ENCODE data around the gene CEACAM16.

CEACAM16 gene

DNA sequence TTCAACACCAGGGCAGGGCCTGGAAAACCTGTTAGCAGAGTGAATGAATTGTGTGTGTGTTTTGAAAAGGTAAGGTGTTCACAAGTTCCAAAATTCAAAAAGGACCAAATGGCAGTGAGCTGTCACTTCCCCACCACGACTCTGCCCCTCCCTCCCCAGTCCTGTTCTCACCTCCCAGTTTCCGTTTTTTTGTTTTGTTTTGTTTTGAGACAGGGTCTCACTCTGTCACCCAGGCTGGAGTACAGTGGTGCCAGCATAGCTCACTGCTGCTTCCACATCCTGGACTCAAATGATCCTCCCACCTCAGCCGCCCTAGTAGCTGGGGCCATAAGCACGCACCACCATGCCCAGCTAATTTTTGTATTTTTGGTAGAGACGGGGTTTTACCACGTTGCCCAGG lies 29.2 kb downstream of the CEACAM16 start:
- TF ChIP-seq, protein P1, sequence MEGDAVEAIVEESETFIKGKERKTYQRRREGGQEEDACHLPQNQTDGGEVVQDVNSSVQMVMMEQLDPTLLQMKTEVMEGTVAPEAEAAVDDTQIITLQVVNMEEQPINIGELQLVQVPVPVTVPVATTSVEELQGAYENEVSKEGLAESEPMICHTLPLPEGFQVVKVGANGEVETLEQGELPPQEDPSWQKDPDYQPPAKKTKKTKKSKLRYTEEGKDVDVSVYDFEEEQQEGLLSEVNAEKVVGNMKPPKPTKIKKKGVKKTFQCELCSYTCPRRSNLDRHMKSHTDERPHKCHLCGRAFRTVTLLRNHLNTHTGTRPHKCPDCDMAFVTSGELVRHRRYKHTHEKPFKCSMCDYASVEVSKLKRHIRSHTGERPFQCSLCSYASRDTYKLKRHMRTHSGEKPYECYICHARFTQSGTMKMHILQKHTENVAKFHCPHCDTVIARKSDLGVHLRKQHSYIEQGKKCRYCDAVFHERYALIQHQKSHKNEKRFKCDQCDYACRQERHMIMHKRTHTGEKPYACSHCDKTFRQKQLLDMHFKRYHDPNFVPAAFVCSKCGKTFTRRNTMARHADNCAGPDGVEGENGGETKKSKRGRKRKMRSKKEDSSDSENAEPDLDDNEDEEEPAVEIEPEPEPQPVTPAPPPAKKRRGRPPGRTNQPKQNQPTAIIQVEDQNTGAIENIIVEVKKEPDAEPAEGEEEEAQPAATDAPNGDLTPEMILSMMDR (IDR thresholded peaks at IDR 0.05), result no peak

DNA sequence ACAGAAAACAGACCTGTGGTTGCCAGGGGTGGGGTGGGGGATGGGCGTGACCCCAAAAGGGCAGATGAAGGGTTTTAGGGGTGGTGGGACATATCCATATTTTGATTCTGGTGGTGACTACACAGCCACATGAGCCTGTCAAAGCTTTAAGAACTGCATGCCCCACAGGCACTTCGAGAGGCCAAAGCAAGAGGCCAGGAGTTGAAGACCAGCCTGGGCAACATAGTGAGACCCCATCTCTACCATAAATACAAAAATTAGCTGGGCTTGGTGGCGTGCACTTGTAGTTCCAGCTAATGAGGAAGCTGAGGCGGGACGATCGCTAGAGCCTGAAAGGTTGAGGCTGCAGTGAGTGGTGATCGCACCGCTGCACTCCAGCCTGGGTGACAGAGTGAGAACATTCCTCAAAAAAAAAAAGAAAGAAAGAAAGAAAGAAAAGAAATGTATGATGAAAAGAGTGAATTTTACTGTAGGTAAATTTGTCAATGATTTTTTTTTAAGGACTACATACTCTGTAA lies 30.6 kb downstream of the CEACAM16 start:
- TF ChIP-seq, protein P1 (IDR thresholded peaks at IDR 0.05), result no peak

DNA sequence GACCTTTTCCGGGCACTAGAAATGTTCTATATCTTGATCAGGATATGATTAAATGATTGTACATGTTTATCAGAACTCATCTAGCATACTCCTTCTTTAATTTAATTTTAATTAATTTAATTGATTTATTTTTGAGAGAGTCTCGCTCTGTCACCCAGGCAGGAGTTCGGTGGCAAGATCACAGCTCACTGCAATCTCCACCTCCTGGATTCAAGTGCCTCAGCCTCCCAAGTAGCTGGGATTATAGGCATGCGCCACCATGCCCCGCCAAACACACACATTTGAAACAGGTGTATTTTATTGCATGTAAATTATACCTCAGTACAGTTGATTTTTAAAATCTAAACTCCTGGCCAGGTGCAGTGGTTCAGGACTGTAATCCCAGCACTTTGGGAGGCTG lies 32.1 kb downstream of the CEACAM16 start:
- TF ChIP-seq, protein P1 (IDR thresholded peaks at IDR 0.05), result no peak

DNA sequence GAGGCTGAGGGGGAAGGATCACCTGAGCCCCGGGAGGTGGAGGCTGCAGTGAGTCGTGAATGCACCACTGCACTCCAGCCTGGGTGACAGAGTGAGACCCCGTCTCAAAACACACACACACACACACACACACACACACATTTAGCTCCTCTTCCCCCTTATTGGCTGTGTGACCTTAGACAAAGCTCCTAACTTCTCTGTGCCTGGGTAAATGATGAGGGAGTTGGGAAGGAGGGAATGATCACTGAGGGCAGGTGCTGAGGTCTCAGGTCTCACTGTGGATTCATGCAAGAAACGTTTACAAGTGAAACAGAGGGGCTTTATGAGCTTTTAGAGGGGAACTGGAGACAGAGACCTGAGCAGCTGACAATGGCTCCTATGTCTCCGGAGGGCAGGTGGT lies 32.7 kb downstream of the CEACAM16 start:
- TF ChIP-seq, protein P1 (IDR thresholded peaks at IDR 0.05), result no peak

DNA sequence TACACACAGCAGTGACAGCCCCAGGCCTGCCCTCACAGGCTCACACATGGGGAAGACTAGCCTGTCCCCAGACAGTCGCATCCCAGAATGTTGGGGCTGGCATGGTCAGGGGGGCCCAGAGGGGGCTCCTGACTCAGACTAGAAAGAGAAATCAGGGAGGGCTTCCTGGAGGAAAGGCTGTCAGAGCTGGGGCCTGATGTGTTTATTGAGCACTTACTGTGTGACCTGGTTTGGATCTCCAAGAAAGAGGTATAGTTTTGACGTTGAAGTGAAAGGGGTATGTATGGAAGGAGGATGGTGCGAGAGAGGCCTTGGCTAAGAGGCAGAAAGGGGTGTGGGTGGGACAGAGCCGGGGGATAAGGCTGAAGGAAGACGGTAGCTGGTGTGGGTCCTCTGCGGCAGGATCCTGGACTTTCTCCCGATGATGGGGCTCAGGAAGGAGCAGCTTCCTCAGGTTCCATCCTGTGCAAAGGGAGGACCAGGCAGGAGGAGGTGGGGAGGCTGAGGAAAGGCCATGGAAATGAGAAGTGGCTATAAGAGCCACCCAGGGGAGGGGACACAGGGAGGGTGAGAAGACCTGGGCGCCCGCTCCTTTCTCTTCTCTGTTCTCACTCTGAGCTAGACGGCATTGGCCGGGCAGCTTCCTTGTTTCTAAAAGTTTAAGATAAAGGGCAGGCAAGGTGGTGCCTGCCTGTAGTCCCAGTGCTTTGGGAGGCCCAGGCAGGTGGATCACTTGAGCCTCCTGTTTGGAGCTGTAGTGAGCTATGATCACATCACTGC lies 33.5 kb downstream of the CEACAM16 start:
- TF ChIP-seq, protein P1 (IDR thresholded peaks at IDR 0.05), result no peak

DNA sequence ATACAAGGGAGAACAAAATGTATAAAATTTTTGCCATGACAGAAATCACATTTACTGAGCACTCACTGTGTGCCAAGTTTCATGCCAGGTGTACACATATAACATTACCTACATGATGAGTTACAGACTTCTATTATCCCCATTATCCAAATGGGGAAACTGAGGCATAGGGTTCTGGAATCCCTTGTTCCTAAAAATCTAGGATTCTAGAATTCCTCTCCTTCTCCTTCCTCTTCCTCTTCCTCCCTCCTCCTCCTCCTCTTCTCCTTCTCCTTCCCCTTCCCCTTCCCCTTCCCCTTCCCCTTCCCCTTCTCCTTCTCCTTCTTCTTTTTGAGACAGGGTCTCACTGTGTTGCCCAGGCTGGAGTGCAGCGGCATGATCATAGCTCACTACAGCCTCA lies 35.4 kb downstream of the CEACAM16 start:
- TF ChIP-seq, protein P1 (IDR thresholded peaks at IDR 0.05), result no peak

DNA sequence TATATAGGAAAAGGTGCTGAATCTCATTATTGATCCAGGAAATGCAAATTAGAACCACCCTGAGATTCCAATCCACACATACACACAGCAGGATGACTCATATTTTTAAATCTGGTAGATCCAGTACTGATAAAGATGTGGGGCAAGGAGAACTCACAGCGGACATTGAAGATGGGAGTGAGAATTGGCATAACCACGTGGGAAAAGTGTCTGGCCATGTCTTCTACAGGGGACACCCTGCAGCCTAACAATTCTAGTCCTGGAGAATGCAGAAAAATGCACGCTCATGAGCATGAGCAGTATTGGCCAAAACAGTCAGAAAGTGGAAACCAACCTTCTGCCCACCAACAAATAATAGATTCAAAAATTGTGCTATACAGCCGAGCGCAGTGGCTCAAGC lies 36.1 kb downstream of the CEACAM16 start:
- TF ChIP-seq, protein P1 (IDR thresholded peaks at IDR 0.05), result no peak

Measured in LNCAP (cell line).